HG03045 (cell line): Measurements from ENCODE around the gene MYO19.
"Not testable (repeated sequence)": the region's sequence is repeated elsewhere in the genome, so short reads cannot be mapped to it uniquely, and the experiment has no call there.

Experiments
- ATAC-seq: cut with Tn5 transposase; IDR thresholded peaks from one replicate; pipeline ENCODE4 v1.9.1; 2021; ENCODE audit warnings: mild to moderate bottlenecking, moderate library complexity; ENCODE audit not compliant: unreplicated experiment

MYO19 gene

DNA sequence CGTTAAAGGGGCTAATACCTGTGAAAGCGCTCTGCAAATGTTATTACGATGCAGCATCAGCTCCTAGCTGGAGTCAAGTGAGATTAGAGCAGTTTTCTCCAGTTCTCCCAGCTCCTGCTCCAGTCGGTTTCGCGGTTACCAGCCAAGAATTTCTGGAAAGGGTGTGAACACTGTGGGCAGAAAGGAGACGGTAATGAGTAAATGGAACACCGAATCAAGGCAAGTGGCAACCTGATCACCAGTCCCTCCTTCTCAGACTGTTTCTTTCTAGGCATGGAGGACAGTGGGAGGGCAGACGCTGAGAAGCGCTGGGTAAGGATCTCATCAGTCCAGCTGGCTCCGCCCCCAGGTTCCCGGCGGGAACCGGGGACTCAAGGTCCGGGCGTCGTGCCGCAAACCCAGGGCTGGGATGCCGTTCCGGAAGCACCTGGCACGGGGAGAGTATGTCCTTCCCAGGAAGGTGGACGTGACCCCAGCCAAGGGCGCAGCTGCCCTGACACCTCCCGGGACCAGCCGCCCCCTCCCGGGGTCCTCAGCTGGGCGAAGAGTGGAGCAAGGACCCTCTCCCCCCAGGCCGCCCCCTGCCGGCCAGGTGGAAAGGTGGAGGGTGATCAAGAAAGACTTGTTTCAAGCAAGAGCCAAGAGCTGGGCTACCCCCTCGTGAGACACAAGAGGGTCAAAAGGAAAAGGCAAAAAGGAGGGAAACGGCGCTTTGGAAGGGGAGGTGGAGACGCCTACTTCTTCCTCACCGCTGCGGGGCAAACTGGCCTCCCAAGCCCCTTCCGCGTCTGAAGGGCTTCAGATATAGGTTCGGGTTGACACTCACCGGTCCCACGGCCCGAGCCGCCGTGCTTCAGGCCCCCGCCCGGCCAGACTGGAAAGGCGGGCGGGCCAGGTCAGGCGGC lies 481 bp downstream of the MYO19 start:
- ATAC-seq, result peak; percentile 31

DNA sequence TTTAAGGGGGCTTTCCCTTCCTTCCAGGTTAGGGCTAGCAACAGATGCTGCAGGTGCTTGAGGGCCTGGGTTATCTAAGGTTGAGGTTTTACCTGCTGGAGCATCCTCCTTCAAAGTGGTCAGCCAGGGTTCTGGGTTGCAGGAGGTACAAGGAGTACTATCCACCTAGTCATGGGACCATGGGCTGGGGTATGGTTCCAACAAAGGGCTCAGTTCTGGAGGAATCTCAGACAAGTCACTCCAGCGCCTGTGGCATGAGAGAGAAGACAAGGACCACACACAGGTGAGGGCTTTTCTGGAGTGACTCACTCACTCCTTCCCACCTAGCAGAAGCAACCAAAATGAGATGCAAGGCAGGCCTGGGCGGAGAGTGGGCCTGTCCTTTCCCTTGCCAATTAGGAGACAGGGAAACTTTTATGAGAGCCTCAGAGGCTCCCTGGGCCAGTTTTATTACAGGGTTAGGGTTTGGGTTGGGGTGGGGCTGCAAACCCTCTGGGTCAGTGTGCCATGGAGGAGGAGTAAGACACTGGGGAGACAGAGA lies 2.2 kb downstream of the MYO19 start:
- ATAC-seq, result no peak

DNA sequence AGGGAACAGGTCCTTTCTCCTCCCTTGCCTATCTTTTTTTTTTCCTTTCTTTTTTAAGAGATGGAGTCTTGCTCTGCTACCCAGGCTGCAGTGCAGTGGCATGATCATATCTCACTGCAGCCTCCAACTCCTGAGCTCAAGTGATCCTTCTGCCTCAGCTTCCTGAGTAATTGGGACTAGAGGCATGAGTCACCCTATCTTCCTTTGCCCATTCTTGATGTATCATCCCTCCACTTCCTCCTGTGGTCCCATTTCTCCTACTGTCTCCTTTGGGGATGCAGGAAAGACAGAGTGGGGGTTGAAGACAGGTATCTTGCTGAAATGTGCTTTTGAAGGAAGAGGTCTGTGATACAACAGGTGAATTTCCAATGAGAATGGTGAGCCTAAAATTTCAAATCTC lies 5.5 kb downstream of the MYO19 start:
- ATAC-seq, result no peak

DNA sequence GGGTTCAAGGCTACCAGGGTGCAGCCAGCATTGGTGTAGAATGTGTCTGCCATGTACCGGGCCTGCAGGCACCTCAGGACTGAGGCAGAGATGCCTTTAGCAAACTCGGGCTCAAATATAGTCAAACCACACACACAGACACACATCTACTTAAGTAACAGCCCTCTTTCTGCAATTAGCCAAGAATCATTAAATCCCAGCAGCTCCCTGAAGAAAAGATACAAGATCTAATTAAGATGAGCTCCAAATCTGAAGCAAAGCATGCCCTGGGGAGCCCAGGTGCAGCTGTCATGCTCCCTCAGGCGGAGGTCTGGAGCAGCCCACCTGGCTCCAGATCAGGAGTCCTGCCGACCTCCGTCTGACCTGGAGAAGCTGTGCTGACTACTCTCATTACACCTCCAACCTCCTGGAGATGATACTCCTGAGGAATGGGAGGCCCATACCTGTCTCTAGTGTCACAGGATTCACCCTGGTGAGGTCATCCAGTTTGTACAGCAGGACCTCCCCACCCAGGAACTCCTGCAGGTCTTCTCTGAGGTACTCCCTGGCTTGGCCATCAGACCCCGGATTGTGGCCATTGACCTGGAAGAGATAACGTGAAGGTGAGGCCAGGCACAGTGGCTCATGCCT lies 6.9 kb downstream of the MYO19 start:
- no peak for ATAC-seq

DNA sequence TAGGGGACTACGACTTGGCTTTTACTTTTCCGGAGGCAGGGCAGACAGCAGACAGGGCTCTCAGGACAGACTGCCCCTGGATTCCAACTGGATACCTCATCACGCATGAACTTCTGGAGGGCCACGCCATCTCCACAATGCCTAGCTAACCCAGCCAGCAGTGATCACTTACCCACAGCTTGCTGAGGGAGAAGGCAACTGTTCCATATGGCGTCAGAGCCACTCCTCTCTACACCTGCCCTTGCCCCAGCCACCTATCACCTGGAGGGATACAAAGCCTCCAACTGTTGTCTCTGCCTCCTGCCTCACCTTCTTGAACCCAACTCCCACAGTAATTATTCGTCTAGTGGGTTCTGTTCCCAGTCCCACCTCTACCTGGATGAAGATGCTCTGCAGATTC lies 8.8 kb downstream of the MYO19 start:
- ATAC-seq, result no peak

DNA sequence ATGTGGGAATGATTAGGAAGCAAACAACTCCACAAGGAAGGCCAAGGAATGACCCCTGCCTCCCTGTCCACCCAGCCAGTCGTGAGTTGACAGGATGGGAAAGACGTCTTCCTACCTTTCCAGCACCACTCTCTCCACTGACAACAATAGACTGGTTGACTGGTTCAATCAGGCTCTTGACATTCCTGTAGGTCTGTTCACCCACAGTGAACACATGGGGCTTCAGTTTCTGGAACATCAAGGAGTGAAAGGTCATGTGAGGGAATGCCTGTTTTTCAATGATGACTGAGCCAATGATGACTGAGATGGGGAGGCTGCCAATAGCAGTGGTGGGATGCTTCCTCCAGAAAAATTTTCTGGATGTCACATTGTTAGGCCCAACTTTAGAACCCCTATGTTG lies 9.6 kb downstream of the MYO19 start:
- ATAC-seq, result no peak

DNA sequence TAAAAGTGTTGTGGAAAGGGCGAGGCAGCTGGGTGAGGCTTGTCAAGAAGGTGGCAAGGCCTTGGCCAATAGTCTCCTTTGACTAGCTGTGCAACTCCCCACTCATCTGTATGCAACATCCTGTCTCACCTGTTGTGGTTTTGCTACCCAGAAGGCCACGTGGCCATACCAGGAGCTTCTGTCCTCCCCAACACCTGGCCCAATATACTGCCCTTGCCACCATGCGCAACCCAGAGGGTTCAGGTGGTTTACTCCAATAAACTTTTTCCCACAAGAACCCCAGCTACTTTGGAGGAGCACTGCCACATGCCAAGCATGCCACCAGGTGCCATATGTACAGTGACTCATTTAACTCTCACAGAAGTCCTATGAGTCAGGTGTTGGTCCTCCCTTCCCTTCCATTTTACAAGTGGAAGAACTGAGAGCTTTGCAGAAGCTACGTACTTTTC lies 10.2 kb downstream of the MYO19 start:
- ATAC-seq, result no peak

DNA sequence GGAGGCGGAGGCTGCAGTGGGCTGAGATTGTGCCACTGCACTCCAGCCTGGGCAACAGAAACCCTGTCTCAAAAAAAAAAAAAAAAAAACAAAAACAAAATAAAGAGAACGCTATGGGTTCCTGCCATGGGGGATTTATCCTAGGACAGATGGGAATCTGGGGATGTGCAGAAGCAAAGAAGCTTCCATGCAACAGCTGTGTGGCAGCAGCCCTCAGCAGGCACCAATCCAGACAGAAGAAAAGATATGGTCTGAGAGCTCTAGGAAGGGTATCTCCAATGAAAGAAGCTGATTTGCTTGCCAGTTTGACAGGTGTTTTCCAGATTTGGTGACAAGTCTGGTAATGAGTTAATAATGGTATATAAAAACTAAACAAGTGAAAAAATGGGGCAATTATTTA lies 11.6 kb downstream of the MYO19 start:
- ATAC-seq, result no peak

DNA sequence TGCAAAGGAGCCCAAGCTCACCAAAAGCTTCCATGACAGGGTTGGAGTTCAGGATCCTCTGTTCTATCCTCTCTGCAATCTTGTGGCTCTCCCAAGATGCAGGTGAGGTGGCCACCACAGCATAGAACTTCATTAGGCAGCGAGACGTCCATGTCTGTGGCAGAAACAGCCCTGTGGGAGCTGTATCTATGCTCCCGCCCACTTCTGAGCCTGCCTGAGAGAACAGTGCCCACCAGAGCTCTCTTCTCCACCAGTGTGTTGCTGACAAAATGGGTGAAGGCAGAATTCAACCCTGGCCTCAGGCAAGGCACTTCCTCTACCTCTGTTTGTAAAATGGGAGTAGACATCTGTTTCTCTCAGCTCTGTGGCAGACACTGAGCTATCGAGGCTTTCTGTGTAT lies 18.8 kb downstream of the MYO19 start:
- no peak for ATAC-seq

DNA sequence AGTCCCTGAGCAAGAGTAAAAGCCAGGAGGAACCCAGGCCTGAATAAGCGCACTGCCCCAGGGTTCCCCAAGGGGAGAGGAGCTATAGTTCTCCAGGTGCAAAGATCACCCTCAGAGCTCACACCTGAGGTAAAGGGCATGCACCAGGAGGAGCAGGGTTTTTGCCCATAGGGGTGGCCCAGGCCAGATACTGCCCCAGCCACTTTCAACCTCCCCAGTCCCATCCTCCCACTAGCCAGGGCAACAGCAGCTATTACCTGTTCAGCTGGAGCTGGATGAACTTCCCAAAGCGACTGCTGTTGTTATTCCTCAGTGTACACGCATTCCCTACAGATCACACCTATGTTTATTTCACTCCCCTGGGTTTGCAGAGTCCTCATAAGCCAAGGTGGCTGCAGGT lies 19.8 kb downstream of the MYO19 start:
- no peak for ATAC-seq

DNA sequence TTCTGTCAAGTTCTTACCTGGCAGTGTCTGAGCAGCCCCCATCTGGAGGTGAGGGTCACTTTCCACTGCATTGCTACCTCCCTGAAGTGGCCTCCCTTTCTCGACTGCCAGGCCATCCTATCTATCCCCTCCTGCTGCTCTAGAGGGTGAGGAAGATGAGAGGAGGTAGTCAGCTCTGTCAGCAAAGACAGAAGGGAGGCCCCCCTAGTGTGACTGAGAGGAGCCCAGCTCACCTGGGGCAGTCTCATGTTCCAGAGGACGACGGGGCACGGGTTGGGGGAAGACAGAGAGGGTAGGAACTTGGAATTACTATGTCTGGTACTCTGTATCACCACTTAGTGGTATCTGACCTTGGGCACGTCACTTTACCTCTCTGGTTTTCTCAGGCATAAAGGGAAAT lies 22.0 kb downstream of the MYO19 start:
- ATAC-seq, result no peak

DNA sequence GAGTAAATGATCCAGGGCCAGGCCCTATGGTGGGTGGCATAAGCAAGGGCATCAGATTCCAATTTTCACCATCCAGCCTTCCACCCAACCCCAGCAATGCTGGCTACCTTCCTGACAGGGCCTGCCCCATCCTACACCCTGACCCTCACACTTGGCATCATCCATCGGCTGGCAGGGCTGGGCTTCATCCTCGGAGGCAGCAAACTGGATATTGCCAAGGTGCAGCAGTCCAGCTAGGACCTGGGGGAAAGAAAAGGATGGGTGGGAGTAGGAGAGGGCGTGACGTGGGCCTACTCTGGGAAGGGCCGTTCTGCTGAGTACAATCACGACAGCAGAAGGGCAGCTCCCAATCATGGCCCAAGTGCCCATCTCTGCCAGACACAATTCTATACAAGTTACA lies 23.5 kb downstream of the MYO19 start:
- ATAC-seq, result no peak

DNA sequence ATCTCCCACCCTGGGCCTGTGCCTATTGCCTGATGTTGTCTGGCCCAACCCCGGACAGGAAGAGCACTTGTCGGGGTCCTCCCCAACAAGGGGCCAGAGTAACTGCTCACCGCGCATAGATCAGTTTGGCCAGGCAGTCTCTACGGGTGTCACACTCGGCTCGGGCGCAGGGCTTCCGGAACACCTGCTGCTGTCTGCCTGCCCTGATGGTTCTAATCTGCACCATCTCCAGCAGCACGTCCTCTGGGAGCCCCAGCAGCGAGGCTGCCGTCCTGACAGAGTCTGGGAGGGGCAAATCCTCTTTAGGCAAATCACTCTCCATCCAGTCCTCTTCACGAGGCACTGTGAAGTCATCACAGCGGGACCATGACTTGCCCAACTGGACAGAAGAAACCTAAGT lies 24.0 kb downstream of the MYO19 start:
- no peak for ATAC-seq

DNA sequence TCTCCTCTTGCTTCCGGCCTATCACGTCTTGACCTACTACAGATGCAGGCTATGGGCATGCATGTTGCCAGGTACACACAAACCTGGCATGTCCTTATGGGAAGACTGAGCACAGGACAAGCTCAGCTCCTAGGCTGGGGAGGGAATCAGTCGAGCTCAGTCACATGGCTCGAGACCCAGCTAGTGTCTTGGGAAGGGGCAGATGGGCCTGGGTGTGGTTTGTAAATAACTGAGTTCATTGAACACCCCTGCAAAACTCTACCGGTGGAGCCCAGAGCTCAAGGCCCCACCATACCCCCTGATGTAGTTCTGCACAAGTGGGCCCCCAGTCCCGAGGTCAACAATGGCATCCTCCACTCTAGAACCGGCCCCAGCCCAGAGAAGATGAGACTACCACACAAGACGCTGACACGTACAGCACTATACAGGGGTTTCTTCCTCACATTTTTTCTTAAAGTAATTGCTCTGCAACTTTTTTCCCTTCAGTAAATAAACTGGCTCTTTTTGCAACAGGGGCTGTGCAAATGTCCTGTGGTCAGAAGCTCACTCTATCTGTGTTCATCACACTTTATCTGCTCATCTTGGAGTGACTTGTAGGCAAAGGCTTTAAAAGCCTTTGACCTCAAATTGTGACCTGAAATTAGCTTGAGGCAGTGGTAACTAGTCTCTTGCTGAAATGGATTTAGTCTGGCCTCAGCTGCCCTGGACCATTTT lies 25.2 kb downstream of the MYO19 start:
- no peak for ATAC-seq

DNA sequence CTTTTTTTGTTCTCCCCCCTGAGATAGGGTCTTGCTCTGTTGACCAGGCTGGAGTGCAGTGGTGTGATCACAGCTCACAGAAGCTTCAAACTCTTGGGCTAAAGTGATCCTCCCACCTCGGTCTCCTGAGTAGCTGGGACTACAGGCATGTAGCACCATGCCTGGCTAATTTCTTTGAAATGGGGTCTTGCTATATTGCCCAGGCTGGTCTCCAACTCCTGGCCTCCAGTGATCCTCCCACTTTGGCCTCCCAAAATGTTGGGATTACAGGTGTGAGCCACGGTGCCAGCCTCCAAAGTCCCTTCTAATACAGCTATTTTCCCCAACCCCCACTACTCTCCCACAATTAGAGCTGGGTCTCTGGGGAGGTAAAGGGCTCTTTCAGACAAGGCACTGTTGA lies 26.2 kb downstream of the MYO19 start:
- ATAC-seq, result not testable (repeated sequence)

DNA sequence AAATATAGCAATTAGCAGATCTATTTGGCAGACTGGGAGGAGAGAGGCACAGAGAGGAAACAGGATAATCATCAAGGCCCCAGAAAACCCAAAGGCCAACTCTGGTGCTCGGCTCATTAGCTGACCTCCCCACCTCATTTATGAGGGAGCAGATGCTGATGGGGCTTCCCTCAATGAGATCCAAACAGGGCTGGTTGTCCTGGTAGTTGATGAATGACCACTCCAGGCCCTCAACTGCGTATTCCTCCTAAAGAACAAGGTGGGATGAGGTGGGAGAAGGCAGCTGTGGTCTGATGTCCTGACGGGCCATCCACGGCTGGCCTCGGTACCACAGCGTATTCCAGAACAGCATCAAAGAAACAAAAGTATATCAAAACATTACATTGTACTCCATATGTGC lies 27.4 kb downstream of the MYO19 start:
- no peak for ATAC-seq

DNA sequence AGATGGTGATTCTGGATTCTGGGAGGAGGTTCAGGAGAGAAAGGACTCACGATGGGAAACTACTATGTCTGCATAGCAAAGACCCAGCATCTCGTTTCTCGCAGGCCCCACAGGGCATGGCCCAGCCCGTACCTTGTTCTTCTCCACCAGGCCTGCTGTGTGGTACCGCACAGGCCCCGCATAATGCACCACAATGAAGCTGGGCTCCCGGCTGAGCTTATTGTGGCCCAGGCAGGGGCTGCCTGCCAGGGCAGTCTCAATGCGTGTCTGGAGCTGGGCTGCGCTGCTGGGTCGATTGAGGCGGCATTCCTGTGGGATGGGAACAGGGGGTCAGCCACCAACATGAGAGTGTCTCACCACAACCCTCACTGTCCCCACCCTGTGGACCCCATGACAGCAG lies 27.8 kb downstream of the MYO19 start:
- no peak for ATAC-seq

DNA sequence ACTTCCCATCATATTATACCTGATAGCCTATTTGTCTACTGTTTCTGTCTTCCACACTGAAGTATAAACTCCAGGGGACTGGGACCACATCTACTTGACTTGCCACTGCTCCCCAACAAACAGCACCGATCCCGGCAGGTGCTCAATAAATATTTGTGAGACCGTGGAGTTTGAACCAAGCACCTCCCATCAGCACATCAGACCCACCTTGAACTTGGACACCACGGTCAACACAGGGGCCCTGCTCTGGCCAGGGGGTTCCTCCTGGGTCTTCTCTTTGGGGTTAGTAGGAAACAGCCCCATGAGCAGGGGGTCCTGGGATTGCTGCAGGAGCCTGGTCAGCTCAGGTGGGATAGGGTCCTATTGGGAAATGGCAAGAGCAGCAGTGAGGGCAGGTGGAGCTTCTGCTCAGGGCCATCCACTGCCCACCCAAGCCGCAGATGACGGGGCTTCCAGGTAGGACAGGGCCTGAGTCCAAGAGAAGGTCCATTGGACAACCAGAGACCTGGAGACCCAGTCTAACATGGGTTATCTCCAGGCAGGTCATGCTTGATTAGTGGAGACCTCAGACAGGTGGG lies 28.3 kb downstream of the MYO19 start:
- no peak for ATAC-seq

DNA sequence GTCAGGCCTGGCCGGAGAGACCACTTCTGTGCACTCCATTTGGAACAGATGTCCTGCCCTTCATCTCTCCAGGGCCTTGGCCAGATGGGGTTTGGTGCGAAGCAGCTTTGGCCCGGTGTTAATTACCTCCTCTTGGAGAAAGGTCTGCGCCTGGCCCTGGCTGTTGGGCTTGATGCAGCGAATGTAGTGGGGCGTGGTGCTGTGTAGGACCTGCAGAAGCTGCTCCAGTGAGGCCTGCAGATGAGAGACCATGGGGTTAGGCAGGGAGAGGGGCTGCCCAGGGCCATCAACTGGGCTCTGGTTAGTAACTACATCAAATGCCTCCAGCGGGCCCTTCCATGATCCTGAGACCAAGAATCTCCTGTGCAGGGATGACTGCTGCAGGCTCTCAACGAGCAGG lies 29.5 kb downstream of the MYO19 start:
- no peak for ATAC-seq

DNA sequence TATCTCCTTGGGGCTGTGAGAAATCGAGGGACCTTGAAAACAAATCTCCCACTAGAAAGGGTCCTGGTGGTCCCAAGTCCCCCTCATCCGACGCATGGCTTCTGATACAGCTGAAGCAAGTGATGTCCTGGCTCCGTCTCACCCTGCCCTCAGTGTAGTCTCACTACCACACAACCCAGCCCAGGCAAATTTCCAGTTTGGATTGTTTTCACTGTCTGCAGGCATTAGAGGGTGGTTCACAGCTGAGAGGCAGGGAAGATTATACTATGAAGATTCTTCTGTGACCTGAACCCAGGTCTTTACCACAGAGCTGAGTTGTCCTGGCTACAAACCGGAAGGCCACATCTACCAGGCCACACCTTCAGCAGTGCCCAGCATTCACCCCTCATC lies 30.5 kb downstream of the MYO19 start:
- ATAC-seq, result no peak

DNA sequence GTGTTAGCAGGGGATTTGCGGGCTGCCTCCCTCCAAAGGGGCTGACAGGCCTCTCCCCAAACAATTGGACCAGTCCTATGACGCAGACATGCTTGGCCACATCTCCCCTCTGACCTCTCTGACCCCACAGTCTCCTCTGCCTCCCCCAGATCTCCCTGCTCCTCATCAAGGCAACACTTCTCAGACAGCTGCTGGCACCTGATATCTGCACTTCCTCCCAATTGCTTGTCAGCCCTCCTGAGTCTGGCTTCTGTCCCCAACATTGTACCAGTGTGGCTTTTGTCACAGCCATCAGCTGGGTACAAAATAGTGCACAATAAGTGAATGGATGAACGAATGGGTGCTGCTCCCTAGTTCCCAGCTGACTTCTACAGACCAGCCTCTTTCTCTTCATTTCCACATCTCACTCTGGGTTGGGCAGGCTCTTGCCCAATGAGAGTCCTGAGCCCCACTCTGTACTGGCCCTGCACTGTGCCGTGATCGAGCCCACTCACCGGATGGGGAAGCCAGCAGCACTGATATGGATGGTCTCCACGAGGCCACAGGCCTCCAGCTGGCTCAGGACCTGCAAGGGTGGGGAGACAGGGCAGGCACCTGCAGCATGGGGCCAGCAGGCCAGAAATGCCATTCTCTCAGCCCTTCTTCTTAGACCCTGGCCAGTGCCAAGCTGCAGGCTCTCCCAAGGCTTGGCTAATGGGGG lies 31.1 kb downstream of the MYO19 start:
- ATAC-seq, result no peak
